Osteoblast (primary cell): ENCODE measurements around the gene TLE5. TPM values are rescaled to one million over a fixed set of nuclear protein-coding genes. Genes with fewer than 3 reads are reported as not detected.

Source experiments
- DNase-seq: peaks from one replicate; pipeline ENCODE4 v3.0.0; 2011; ENCODE audit warnings: low spot score, mixed read lengths; ENCODE audit not compliant: insufficient read length; ENCODE audit errors: missing footprints
- H2AFZ ChIP-seq: 2 replicates; pipeline ENCODE4 v1.6.0; 2011; ENCODE audit warnings: mild to moderate bottlenecking, low read length
- H3K27ac ChIP-seq: 2 replicates; pipeline ENCODE4 v1.5.1; 2011; ENCODE audit warnings: mild to moderate bottlenecking, low read depth, low read length, moderate library complexity
- H3K27me3 ChIP-seq: 2 replicates; pipeline ENCODE4 v1.6.0; 2012; ENCODE audit warnings: mild to moderate bottlenecking, control low read depth, inconsistent platforms, low read length, moderate library complexity; ENCODE audit not compliant: insufficient read depth
- H3K36me3 ChIP-seq: 2 replicates; pipeline ENCODE4 v1.5.1; 2011; ENCODE audit warnings: mild to moderate bottlenecking, low read length, control low read depth, moderate library complexity; ENCODE audit not compliant: insufficient read depth
- H3K4me1 ChIP-seq: 2 replicates; pipeline ENCODE4 v1.5.1; 2011; ENCODE audit warnings: mild to moderate bottlenecking, low read length, control low read depth, moderate library complexity; ENCODE audit not compliant: insufficient read depth
- H3K4me2 ChIP-seq: 2 replicates; pipeline ENCODE4 v1.6.0; 2011; ENCODE audit warnings: mild to moderate bottlenecking, low read length; ENCODE audit not compliant: insufficient read depth
- H3K4me3 ChIP-seq: fragments of 200-600 bp; sonication (generic); 3 replicates; pipeline ENCODE4 v1.5.1; 2012; ENCODE audit warnings: mild to moderate bottlenecking, low read length, inconsistent platforms; ENCODE audit not compliant: insufficient read depth
- H3K79me2 ChIP-seq: 2 replicates; pipeline ENCODE4 v1.6.0; 2012; ENCODE audit warnings: mild to moderate bottlenecking, low read length, control low read depth, inconsistent platforms; ENCODE audit not compliant: insufficient read depth
- H3K9me3 ChIP-seq: 2 replicates; pipeline ENCODE4 v1.5.1; 2011; ENCODE audit warnings: low read depth, low read length, control low read depth
- H4K20me1 ChIP-seq: 2 replicates; pipeline ENCODE4 v1.6.0; 2012; ENCODE audit warnings: mild to moderate bottlenecking, low read length, control low read depth; ENCODE audit not compliant: insufficient read depth
- total RNA-seq: library from RNA; depleted of rRNA; stranded (reverse); fragments of >200 nt; gene quantifications from 2 replicates; pipeline ENCODE4 v1.2.3, GENCODE V29; 2012
- TF ChIP-seq, protein P1 (sequence below): IDR thresholded peaks from 2 replicates; pipeline ENCODE4 v1.5.1; 2011; ENCODE audit warnings: mild to moderate bottlenecking, low read depth, low read length, moderate library complexity; ENCODE audit errors: extremely low read depth

The TLE5 gene
- total RNA-seq, 1 donor, result 211 TPM

DNA sequence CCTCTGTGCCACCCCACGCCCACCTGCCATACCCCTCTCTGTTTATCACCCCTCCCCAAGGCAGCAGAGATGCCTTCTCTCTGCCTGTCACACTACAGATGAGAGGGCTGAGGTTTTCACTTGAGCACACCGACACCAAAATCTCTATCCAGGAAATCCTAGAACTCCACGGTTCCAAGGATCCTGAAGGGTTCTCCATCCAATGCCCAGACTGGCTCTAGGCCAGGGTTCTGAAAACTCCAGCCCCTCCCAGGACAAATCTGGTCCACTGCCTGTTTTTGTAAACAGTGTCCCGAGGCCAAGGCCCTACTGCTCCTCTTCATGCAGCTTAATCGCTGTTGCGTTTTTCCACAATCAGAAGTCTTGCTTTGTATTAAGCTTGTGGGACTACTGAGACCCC lies 53.3 kb downstream of the TLE5 start:
- Histone ChIP-seq H2AFZ (no peak overlapping the region), H3K4me3 (no peak overlapping the region), H3K4me2 (no peak overlapping the region), H3K9me3 (no peaks in the 10 kb centered on the region), H3K36me3 (no peaks in the 10 kb centered on the region), H4K20me1 (no peaks in the 10 kb centered on the region), H3K27ac (no peak overlapping the region), H3K4me1 (no peaks in the 10 kb centered on the region), H3K79me2 (no peaks in the 10 kb centered on the region), H3K27me3 (no peaks in the 10 kb centered on the region)
- TF ChIP-seq, protein P1, sequence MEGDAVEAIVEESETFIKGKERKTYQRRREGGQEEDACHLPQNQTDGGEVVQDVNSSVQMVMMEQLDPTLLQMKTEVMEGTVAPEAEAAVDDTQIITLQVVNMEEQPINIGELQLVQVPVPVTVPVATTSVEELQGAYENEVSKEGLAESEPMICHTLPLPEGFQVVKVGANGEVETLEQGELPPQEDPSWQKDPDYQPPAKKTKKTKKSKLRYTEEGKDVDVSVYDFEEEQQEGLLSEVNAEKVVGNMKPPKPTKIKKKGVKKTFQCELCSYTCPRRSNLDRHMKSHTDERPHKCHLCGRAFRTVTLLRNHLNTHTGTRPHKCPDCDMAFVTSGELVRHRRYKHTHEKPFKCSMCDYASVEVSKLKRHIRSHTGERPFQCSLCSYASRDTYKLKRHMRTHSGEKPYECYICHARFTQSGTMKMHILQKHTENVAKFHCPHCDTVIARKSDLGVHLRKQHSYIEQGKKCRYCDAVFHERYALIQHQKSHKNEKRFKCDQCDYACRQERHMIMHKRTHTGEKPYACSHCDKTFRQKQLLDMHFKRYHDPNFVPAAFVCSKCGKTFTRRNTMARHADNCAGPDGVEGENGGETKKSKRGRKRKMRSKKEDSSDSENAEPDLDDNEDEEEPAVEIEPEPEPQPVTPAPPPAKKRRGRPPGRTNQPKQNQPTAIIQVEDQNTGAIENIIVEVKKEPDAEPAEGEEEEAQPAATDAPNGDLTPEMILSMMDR, result no peak
- peak; percentile 45 for DNase-seq

DNA sequence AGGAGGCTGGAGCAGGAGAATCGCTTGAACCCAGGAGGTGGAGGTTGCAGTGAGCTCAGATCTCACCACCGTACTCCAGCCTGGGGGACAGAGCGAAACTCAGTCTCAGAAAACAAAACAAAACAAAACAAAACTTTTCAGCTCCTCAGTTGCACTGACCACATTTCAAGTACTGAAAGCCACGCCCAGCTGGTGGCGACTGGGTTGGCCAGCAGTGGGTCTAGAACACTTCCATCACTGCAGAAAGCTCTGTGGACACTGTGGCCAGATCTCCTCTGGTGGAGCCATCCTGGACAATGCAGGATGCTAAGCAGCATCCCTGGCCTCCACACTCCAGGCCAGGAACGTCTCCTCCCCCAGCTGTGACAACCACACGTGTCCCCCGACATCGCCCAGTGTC lies 54.3 kb downstream of the TLE5 start:
- Histone ChIP-seq H3K4me1 (no peaks in the 10 kb centered on the region), H3K9me3 (no peaks in the 10 kb centered on the region), H4K20me1 (no peaks in the 10 kb centered on the region), H3K36me3 (no peaks in the 10 kb centered on the region), H3K4me2 (no peak overlapping the region), H2AFZ (no peak overlapping the region), H3K79me2 (no peaks in the 10 kb centered on the region), H3K27ac (no peak overlapping the region), H3K4me3 (no peak overlapping the region), H3K27me3 (no peaks in the 10 kb centered on the region)
- TF ChIP-seq, protein P1, result no peak
- peak; percentile 26 for DNase-seq

DNA sequence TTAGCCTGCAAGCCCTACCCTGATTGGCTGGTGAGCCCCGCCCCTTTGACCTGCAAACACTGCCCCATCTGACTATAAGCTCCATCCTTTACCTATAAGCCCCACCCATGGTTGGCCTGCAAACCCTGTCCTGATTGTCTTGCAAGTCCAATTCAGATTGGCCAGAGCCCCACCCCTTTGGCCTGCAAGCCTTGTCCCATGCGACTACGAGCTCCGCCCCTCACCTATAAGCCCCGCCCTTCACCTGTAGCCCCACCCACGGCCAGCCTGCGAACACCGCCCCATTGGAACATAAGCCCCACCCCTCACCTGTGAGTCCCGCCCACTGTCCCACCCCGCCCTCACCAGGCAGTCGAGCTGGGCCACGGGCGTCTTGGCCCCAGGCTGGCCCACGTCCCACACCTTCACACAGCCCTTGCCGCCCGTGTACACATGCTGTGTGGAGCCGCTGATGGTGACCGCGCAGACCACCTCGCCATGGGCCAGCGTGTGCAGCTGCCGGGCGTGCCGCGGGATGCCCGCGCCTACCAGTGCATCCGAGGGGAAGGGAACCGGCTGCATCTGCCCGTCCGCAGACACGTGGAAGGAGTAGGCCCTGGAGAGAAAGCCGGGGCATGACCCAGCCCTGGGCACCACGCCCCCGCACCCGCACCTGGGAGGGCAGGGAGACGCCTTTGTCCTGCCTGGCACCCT lies 56.1 kb downstream of the TLE5 start:
- H3K27ac ChIP-seq, result no peak overlapping the region
- no peaks in the 10 kb centered on the region for H3K79me2 ChIP-seq
- TF ChIP-seq, protein P1, result no peak
- no peaks in the 10 kb centered on the region for H3K36me3 ChIP-seq
- H2AFZ ChIP-seq, result no peak overlapping the region
- peak; percentile 54 for DNase-seq
- no peaks in the 10 kb centered on the region for H3K27me3 ChIP-seq
- no peak overlapping the region for H3K4me2 ChIP-seq
- no peak overlapping the region for H3K4me3 ChIP-seq
- no peaks in the 10 kb centered on the region for H3K4me1 ChIP-seq
- H3K9me3 ChIP-seq, result no peaks in the 10 kb centered on the region
- no peaks in the 10 kb centered on the region for H4K20me1 ChIP-seq

DNA sequence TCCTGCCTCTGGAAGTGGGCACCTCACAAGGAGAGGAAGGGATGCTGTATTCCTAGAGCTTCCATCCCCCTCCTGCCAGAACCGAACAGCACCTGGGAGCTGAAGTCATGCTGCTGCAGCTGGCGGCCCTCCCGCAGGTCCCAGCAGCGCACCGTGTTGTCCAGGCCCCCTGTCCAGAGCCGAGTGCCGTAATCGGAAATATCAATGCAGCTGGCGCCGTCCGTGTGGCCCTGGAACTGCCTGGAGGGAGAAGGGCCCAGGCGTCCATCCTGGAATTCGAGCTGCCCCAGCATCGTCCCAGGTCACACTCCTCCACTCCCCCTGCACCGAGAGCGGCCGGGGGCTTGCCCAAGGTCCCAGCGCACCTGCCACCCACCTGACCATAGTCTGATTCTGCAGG lies 57.0 kb downstream of the TLE5 start:
- TF ChIP-seq, protein P1, result no peak

More for the DNA sequence above, 57.0 kb downstream of the TLE5 start:
- Histone ChIP-seq H3K4me3 (no peak overlapping the region), H3K27me3 (no peaks in the 10 kb centered on the region), H2AFZ (no peak overlapping the region), H3K4me1 (no peaks in the 10 kb centered on the region), H3K36me3 (no peaks in the 10 kb centered on the region), H4K20me1 (no peaks in the 10 kb centered on the region), H3K79me2 (no peaks in the 10 kb centered on the region), H3K9me3 (no peaks in the 10 kb centered on the region), H3K4me2 (no peak overlapping the region), H3K27ac (no peak overlapping the region)
- DNase-seq, result peak; percentile 59
